Measurements from ENCODE around the gene GLOD4. TPM values are rescaled to one million over a fixed set of nuclear protein-coding genes. Genes with fewer than 3 reads are reported as not detected.

Gene GLOD4
- total and polyA plus RNA-seq, 12 donors, result 29.8 to 107 (median 74.3) TPM

- Histone ChIP-seq H3K27me3 (no peaks in the 10 kb centered on the region), H3K4me3 (no peak overlapping the region), H3K27ac (no peak overlapping the region), H3K4me1 (replicated peaks in 1 of 2) (no peaks in the 10 kb centered on the region), H3K9me3 (replicated peaks in 1 of 3) (no peaks in the 10 kb centered on the region), H3K36me3 (replicated peaks in 1 of 2) (no peaks in the 10 kb centered on the region)
- no peak for TF ChIP-seq POLR2A (IDR thresholded peaks at IDR 0.05)
- TF ChIP-seq, protein P1, sequence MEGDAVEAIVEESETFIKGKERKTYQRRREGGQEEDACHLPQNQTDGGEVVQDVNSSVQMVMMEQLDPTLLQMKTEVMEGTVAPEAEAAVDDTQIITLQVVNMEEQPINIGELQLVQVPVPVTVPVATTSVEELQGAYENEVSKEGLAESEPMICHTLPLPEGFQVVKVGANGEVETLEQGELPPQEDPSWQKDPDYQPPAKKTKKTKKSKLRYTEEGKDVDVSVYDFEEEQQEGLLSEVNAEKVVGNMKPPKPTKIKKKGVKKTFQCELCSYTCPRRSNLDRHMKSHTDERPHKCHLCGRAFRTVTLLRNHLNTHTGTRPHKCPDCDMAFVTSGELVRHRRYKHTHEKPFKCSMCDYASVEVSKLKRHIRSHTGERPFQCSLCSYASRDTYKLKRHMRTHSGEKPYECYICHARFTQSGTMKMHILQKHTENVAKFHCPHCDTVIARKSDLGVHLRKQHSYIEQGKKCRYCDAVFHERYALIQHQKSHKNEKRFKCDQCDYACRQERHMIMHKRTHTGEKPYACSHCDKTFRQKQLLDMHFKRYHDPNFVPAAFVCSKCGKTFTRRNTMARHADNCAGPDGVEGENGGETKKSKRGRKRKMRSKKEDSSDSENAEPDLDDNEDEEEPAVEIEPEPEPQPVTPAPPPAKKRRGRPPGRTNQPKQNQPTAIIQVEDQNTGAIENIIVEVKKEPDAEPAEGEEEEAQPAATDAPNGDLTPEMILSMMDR (IDR thresholded peaks at IDR 0.05), result no peak
- intact Hi-C loops (cut with DNase I), result no loop called here
- no peak for DNase-seq
- WGBS, 4 donors, result 82 to 93% (median 85%) methylated on average over 10 to 12 of the region's 12 CpGs
These were observed 56.3 kb downstream of the GLOD4 start for GRCh38 chr17:725746-726145.

DNA sequence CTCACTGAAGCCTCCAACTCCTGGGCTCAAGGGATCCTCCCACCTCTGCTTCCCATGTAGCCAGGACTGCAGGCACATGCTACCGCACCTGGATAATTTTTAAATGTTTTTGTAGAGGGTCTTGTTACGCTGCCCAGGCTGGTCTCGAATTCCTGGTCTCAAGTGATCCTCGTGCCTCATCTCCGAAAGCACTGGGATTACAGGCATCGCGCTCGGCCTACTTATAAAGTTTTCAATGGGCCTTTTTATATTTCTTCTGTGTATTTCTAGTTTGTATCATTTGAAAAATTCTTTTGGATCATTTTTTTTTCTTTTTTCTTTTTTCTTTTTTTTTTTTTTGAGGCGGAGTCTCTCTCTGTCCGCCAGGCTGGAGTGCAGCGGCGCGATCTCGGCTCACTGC, 57.0 kb downstream of the GLOD4 start:
- 92 to 98% (median 96%) methylated on average over 14 of the region's 14 CpGs for WGBS, 4 donors
- intact Hi-C loops (cut with DNase I), result no loop called here
- DNase-seq, result no peak
- Histone ChIP-seq H3K4me3 (no peak overlapping the region), H3K4me1 (replicated peaks in 1 of 2) (no peaks in the 10 kb centered on the region), H3K27me3 (no peaks in the 10 kb centered on the region), H3K9me3 (replicated peaks in 1 of 3) (no peaks in the 10 kb centered on the region), H3K27ac (no peak overlapping the region), H3K36me3 (replicated peaks in 1 of 2) (no peaks in the 10 kb centered on the region)
- TF ChIP-seq POLR2A (IDR thresholded peaks at IDR 0.05), result no peak
- TF ChIP-seq, protein P1 (IDR thresholded peaks at IDR 0.05), result no peak

DNA sequence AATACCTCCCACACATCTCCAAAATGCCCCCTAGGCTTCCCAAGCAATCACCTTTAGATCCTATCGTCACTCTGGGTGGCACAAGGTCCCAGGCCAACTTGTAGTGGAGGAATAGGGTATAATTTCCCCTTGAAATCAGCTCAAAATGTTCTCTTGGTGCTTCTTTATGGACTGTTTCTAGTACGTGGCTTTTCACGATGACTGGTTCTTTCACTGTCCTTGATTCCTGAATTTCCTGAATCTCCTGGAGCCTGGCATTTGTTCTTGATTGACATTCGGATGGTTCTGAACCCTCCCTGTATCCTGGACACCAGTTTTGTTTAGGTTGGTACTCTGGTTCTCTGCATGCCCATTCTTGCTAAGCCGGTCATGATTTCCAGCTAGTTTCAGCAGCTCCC, 60.5 kb downstream of the GLOD4 start:
- Histone ChIP-seq H3K27me3 (no peaks in the 10 kb centered on the region), H3K27ac (no peak overlapping the region), H3K36me3 (replicated peaks in 1 of 2) (no peaks in the 10 kb centered on the region), H3K9me3 (replicated peaks in 1 of 3) (no peaks in the 10 kb centered on the region), H3K4me1 (replicated peaks in 1 of 2) (peaks cover 0 to under 1% of the 10 kb centered on the region in 2 donors), H3K4me3 (no peak overlapping the region)
- TF ChIP-seq, protein P1 (IDR thresholded peaks at IDR 0.05), result no peak
- no peak for TF ChIP-seq POLR2A (IDR thresholded peaks at IDR 0.05)
- 52 to 64% (median 59%) methylated on average over 5 of the region's 5 CpGs for WGBS, 4 donors
- intact Hi-C loops (cut with DNase I), result no loop called here
- no peak for DNase-seq

DNA sequence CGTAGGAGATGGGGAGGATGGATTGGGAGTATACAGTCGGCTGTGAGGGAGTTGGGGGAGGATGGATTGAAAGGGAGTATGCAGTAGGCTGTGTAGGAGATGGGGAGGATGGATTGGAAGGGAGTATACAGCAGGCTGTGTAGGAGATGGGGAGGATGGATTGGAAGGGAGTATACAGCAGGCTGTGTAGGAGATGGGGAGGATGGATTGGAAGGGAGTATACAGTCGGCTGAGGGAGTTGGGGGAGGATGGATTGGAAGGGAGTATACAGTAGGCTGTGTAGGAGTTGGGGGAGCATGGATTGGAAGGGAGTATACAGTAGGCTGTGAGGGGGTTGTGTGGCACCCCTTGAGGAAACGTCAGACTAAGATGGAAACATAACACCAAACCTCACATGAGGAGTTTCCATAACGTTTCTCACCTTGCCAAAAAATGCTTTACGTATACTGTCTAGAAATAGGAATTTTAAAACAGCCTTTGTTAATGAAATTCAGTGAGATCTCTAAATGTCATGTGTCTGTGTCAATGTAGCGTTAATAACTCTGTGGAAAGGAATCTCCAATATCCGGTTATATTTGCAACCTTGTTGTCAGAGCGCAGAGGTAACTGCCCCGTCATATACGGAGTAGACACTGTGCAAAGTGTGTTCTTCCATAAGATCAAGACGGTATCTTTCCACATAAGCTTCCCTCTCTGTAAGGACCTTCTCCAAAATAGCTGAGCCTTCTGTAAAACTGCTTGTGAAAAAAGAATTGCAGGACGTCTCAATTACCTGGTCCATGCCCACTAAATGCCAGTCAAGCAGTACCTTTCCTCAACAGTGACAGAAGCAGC, 61.2 kb downstream of the GLOD4 start:
- no peaks in the 10 kb centered on the region for H3K27me3 ChIP-seq
- 80 to 84% (median 81%) methylated on average over 13 of the region's 13 CpGs for WGBS, 4 donors
- no peak for DNase-seq

More for the DNA sequence above, 61.2 kb downstream of the GLOD4 start:
- Histone ChIP-seq H3K4me1 (replicated peaks in 1 of 2) (peaks cover 0 to 6% of the 10 kb centered on the region in 2 donors), H3K9me3 (replicated peaks in 1 of 3) (no peaks in the 10 kb centered on the region), H3K36me3 (replicated peaks in 1 of 2) (no peaks in the 10 kb centered on the region), H3K27ac (no peak overlapping the region), H3K4me3 (no peak overlapping the region)
- intact Hi-C loops (cut with DNase I), result no loop called here
- TF ChIP-seq POLR2A (IDR thresholded peaks at IDR 0.05), result no peak
- TF ChIP-seq, protein P1 (IDR thresholded peaks at IDR 0.05), result no peak
